Urinary bladder (tissue), 4 donors: ENCODE results near the gene TEX48. TPM values are rescaled to one million over a fixed set of nuclear protein-coding genes. Genes with fewer than 3 reads are reported as not detected.

Experiments used
- DNase-seq: peaks from one replicate; pipeline ENCODE4 v3.0.0-alpha.2; 2015; ENCODE audit errors: extremely low spot score
- H3K27ac ChIP-seq: one replicate; pipeline ENCODE4 v1.5.1; 2013; ENCODE audit warnings: low read depth, mild to moderate bottlenecking, moderate library complexity
- H3K36me3 ChIP-seq: one replicate; pipeline ENCODE4 v1.6.1; 2013; ENCODE audit warnings: mild to moderate bottlenecking, moderate library complexity; ENCODE audit not compliant: insufficient read depth
- H3K4me1 ChIP-seq: one replicate; pipeline ENCODE4 v1.6.1; 2013; ENCODE audit warnings: mild to moderate bottlenecking, moderate library complexity; ENCODE audit not compliant: insufficient read depth
- H3K4me3 ChIP-seq: one replicate; pipeline ENCODE4 v1.5.1; 2013; ENCODE audit warnings: low read depth, low read length
- WGBS: extraction: QIAGEN DNeasy Blood & Tissue Kit; methylation state at CpG from one replicate; pipeline ENCODE4 v1.1.7; 2013; 5-methylcytosine and 5-hydroxymethylcytosine counted together
- polyA plus RNA-seq: library from polyadenylated mRNA; stranded (reverse); fragments of 200-250 nt; gene quantifications from one replicate; pipeline ENCODE4 v1.2.3, GENCODE V29; 2013
- total RNA-seq: library from RNA; depleted of rRNA; stranded (reverse); fragments of >200 nt; gene quantifications from one replicate; pipeline ENCODE4 v1.2.3, GENCODE V29; 2014
- donor health status: healthy with polysubstance abuse.
- donor health status: healthy.

The TEX48 gene
- total and polyA plus RNA-seq, 2 donors, result not detected

- DNase-seq, result no peak
- no peak overlapping the region for H3K4me3 ChIP-seq
- no peaks in the 10 kb centered on the region for H3K36me3 ChIP-seq
- no peak overlapping the region for H3K27ac ChIP-seq
- 27% methylated on average over 1 of the region's 1 CpG for WGBS
- H3K4me1 ChIP-seq, result no peaks in the 10 kb centered on the region
Observed at GRCh38 chr9:114671605-114672004, 10.4 kb downstream of the TEX48 start.

- no peak for DNase-seq
- Histone ChIP-seq H3K4me1 (no peaks in the 10 kb centered on the region), H3K36me3 (no peaks in the 10 kb centered on the region), H3K4me3 (no peak overlapping the region), H3K27ac (no peak overlapping the region)
Observed at GRCh38 chr9:114669961-114670360, 12.0 kb downstream of the TEX48 start.

- Histone ChIP-seq H3K36me3 (no peaks in the 10 kb centered on the region), H3K27ac (no peak overlapping the region), H3K4me1 (no peaks in the 10 kb centered on the region), H3K4me3 (no peak overlapping the region)
- no peak for DNase-seq
- WGBS, result 50% methylated on average over 6 of the region's 6 CpGs
Observed at GRCh38 chr9:114668146-114668545, 13.8 kb downstream of the TEX48 start.

DNA sequence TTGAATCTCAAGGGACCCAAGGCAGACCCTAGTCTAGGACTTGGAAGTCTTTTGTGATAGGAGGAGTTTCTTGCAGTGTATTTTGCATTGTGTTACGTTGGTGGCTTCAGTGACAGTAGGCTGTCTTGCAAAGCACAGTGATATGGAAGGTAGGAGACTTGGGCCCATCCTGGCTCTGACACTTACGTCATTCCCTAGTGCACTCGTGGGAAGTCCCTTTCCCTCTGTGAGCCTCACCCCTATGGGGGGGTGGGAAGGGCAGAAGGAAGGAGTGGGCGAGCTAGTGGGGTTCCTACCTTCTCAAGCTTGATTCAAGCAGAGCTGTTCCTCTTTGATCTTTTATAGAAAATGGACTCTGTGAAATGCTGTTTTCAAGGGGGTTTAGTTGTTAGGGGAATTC is 15.1 kb downstream of the TEX48 start:
- no peak overlapping the region for H3K27ac ChIP-seq
- no peaks in the 10 kb centered on the region for H3K36me3 ChIP-seq
- H3K4me1 ChIP-seq, result no peaks in the 10 kb centered on the region
- WGBS, result 58% methylated on average over 4 of the region's 4 CpGs
- no peak for DNase-seq
- H3K4me3 ChIP-seq, result no peak overlapping the region

DNA sequence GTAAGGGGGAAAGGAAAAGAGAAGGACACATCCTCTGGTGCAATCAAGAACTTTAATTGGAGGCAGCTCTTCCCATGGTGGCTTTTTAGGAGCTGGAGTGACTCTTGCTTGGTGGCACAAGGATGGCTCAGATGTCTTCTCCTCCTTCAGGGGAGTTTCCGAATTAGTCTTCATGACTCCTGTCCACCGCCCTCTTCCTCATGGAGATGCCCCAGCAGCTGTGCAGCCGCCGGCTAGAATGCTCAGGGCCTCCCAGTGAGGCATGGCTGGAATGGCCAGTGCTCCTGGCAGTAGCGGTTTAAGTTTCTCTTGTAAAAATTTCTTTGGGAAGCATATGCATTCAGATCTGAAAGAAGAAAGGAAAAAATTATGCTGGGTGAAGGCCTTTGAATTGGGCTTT is 15.6 kb downstream of the TEX48 start:
- no peaks in the 10 kb centered on the region for H3K36me3 ChIP-seq
- H3K4me1 ChIP-seq, result no peaks in the 10 kb centered on the region
- 94% methylated on average over 5 of the region's 5 CpGs for WGBS
- DNase-seq, result no peak
- H3K4me3 ChIP-seq, result no peak overlapping the region
- no peak overlapping the region for H3K27ac ChIP-seq

GRCh38 chr9:114664181-114664580 is 17.8 kb downstream of the TEX48 start:
- DNase-seq, result no peak
- Histone ChIP-seq H3K36me3 (no peaks in the 10 kb centered on the region), H3K4me1 (no peaks in the 10 kb centered on the region), H3K4me3 (no peak overlapping the region), H3K27ac (no peak overlapping the region)
- WGBS, result 83% methylated on average over 3 of the region's 3 CpGs

DNA sequence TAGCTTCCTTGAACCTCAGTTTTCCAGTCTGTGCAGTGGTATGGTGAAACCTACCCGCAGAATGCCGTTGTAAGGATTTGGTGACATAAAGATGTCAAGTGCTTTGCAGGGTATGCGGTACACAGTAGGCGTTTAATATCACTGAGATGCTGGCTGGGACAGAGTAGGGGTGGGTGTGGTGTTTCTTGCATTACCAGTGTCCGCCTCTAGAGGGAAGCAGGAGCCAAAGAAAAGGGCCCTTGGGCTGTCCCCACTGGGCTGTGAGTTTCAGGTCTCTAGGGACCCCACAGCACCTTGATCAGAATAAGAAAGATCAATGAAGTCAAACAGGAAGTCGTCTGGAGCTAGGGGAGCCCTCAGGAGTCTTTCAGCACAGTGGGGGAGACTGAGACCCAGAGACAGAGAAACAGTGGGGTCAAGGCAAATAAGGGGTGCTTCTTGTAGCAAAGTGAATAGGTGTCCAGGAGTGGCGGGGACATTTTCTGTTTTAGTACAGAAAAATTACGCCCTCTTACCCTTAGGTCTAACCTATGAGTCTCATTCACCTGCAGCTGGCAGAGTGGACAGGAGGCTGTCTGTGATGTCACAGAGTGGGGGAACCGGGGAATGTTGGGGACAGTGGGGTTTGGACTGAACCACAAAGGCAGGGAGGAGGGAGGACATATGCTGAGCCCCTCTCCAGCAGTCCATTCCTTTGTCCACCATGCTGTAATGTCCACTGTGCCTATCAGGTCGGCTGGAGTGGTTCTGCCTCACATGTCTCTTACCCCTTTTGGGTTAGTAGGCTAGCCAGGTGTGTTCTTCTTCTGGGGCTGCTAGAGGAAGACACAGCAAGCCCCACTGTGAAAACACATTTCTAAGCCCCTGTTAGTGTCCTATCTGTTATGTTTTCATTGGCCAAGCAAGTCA is 19.7 kb downstream of the TEX48 start:
- Histone ChIP-seq H3K4me3 (no peak overlapping the region), H3K4me1 (no peaks in the 10 kb centered on the region), H3K36me3 (no peaks in the 10 kb centered on the region), H3K27ac (no peak overlapping the region)
- 45% methylated on average over 10 of the region's 10 CpGs for WGBS
- no peak for DNase-seq

- DNase-seq, result no peak
- WGBS, result 98% methylated on average over 6 of the region's 6 CpGs
- H3K27ac ChIP-seq, result no peak within 1 kb of the TSS
- H3K4me1 ChIP-seq, result no peaks in the 10 kb centered on the region
- H3K4me3 ChIP-seq, result no peak within 1 kb of the TSS
- H3K36me3 ChIP-seq, result no peaks in the 10 kb centered on the region
Observed at GRCh38 chr9:114657705-114658104, 24.3 kb downstream of the TEX48 start, which contains the start of gene TEX53. Gene TEX53, minus strand, starts transcription at chr9:114657805. Its CDS starts 31 bp downstream, at chr9:114657774.

- no peak overlapping the region for H3K27ac ChIP-seq
- no peaks in the 10 kb centered on the region for H3K4me1 ChIP-seq
- no peak overlapping the region for H3K4me3 ChIP-seq
- 82% methylated on average over 12 of the region's 12 CpGs for WGBS
- DNase-seq, result no peak
- no peaks in the 10 kb centered on the region for H3K36me3 ChIP-seq
Observed at GRCh38 chr9:114656301-114656700, 25.7 kb downstream of the TEX48 start.

DNA sequence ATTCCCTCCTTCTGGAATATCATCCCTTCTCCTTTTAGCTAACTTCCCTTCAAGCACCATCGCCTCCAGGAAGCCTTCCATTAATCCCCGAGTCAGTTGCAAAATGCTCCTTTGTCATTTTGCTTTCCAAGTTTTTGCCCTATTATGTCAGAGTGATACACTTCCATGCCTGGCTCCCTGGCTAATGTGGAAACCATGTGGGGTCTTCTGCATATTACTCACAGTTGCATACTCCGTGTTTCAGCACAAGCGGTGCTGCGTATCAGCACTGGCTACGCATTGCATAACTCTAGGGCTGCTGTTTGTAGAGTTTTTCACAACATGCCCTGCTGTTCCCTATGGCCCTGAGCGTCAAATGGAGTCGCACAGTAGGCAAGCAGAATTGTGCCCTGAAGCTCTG is 26.3 kb downstream of the TEX48 start:
- no peak overlapping the region for H3K4me3 ChIP-seq
- 87% methylated on average over 8 of the region's 8 CpGs for WGBS
- no peak overlapping the region for H3K27ac ChIP-seq
- no peaks in the 10 kb centered on the region for H3K36me3 ChIP-seq
- no peak for DNase-seq
- no peaks in the 10 kb centered on the region for H3K4me1 ChIP-seq

- peak; percentile 56 for DNase-seq
- Histone ChIP-seq H3K4me3 (no peak overlapping the region), H3K36me3 (no peaks in the 10 kb centered on the region), H3K4me1 (no peaks in the 10 kb centered on the region), H3K27ac (no peak overlapping the region)
- 36% methylated on average over 6 of the region's 6 CpGs for WGBS
Observed at GRCh38 chr9:114653556-114654159, 28.3 kb downstream of the TEX48 start.

DNA sequence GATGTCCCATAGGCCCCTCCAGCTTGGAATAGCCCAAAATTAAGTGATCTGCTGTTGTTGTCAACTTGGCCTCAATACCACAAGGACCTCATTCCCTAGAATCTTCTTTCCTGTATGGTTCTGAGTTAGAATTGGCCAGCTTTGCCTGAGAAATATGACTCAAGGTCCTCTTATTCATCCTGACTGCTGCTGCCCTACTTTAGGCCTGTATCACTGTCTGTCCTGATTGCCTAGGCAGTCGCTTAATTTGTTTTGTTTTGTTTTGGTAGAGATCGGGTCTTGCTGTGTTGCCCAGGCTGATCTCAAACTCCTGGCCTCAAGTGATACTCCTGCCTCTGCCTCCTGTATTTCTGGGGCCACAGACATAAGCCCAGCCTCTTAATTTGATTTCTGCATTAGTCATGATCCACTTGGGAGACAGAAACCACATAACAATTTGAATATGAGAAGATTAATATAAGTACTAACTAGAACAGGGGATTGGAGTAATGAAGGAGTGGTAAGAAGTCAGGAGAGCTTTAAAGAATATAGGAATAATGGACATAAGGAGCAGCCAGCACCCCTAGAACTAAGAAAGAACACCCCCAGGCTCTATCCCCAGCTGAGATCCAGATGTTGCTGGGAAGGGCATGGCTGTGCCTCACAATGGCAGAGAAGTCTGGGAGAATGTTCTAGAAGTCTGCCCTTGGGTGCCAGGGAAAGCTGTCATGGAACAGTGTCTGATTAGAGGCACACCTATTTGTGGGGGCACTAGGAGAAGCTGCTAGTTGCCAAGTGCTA is 29.0 kb downstream of the TEX48 start:
- Histone ChIP-seq H3K36me3 (no peaks in the 10 kb centered on the region), H3K4me3 (no peak overlapping the region), H3K4me1 (no peaks in the 10 kb centered on the region), H3K27ac (no peak overlapping the region)
- WGBS, result 81% methylated on average over 2 of the region's 2 CpGs
- no peak for DNase-seq

GRCh38 chr9:114643896-114644295 is 38.1 kb downstream of the TEX48 start:
- WGBS, result 92% methylated on average over 5 of the region's 5 CpGs
- H3K36me3 ChIP-seq, result no peaks in the 10 kb centered on the region
- H3K4me3 ChIP-seq, result no peak overlapping the region
- no peaks in the 10 kb centered on the region for H3K4me1 ChIP-seq
- no peak overlapping the region for H3K27ac ChIP-seq
- DNase-seq, result no peak

DNA sequence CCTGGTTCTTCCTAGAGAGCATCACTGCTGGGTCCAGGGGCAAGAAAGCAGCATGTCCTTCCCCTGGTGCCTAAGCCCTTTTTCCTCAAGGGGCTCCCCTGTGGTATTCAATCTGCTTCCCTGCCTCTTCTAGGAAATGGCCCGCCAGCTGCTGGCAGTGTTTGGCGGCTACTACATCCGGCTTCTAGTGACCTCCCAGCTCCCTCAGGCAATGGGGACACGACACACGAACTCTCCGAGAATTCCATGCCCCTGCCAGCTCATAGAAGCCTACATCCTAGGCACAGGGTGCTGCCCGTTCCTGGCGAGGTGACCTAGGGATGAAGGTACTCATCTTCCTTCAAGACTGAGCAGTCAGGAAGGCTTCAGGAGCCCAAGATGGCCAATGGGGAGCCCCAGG is 39.0 kb downstream of the TEX48 start:
- H3K36me3 ChIP-seq, result no peaks in the 10 kb centered on the region
- no peak for DNase-seq
- 88% methylated on average over 8 of the region's 8 CpGs for WGBS
- H3K4me1 ChIP-seq, result no peaks in the 10 kb centered on the region
- no peak overlapping the region for H3K27ac ChIP-seq
- no peak overlapping the region for H3K4me3 ChIP-seq
